ENCODE results near the gene SAP25. TPM values are rescaled to one million over a fixed set of nuclear protein-coding genes. Genes with fewer than 3 reads are reported as not detected.
A peak's percentile ranks its signal among the peaks of the same experiment; 100 is the strongest.

SAP25 gene
- total RNA-seq, 1 experiment from 2014 or later, result 4.4 TPM

DNA sequence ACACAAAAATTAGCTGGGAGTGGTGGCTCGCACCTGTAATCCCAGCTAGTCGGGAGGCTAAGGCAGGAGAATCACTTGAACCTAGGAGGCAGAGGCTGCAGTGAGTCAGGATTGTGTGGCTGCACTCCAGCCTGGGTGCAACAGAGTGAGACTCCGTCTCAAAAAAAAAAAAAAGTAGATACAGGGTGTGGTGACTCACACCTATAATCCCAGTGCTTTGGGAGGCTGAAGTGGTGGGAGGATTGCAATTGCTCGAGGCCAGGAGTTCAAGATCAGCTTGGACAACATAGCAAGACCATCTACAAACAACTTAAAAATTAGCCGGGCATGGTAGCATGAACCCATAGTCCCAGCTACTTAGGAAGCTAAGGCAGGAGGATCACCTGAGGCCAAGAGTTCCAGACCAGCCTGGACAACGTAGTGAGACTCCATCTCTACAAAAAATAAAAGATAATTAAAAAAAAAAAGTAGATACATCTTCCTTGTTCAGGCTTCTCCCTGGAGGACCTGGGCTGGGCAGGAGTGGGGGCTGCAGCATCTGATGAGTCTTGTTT is 40.7 kb upstream of the SAP25 start:
- no peak overlapping the region for H2AFZ ChIP-seq (ENCODE audit: low read depth, low read length, poor library complexity, severe bottlenecking)
- H3K9ac ChIP-seq (ENCODE audit: low read length), result no peak overlapping the region
- no peak for DNase-seq (ENCODE audit: low read depth, low spot score)
- intact Hi-C loops (cut with micrococcal nuclease), result no loop called here
- no peak for TF ChIP-seq EZH2phosphoT487 (IDR thresholded peaks at IDR 0.05; ENCODE audit: borderline replicate concordance)
- TF ChIP-seq TCF7L2 (IDR thresholded peaks at IDR 0.05; ENCODE audit: borderline replicate concordance, extremely low read depth, insufficient read depth, insufficient read length), result no peak
- TF ChIP-seq POLR2AphosphoS5 (IDR thresholded peaks at IDR 0.05; ENCODE audit: low read depth, low read length), result no peak
- TF ChIP-seq, protein P1, sequence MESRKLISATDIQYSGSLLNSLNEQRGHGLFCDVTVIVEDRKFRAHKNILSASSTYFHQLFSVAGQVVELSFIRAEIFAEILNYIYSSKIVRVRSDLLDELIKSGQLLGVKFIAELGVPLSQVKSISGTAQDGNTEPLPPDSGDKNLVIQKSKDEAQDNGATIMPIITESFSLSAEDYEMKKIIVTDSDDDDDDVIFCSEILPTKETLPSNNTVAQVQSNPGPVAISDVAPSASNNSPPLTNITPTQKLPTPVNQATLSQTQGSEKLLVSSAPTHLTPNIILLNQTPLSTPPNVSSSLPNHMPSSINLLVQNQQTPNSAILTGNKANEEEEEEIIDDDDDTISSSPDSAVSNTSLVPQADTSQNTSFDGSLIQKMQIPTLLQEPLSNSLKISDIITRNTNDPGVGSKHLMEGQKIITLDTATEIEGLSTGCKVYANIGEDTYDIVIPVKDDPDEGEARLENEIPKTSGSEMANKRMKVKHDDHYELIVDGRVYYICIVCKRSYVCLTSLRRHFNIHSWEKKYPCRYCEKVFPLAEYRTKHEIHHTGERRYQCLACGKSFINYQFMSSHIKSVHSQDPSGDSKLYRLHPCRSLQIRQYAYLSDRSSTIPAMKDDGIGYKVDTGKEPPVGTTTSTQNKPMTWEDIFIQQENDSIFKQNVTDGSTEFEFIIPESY (IDR thresholded peaks at IDR 0.05; ENCODE audit: extremely low read depth, insufficient replicate concordance, low read length), result no peak
- TF ChIP-seq, protein P2, sequence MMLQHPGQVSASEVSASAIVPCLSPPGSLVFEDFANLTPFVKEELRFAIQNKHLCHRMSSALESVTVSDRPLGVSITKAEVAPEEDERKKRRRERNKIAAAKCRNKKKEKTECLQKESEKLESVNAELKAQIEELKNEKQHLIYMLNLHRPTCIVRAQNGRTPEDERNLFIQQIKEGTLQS (IDR thresholded peaks at IDR 0.05), result no peak
- no peak for TF ChIP-seq CBX3 (IDR thresholded peaks at IDR 0.05; ENCODE audit: low read depth)
- TF ChIP-seq, protein P3, sequence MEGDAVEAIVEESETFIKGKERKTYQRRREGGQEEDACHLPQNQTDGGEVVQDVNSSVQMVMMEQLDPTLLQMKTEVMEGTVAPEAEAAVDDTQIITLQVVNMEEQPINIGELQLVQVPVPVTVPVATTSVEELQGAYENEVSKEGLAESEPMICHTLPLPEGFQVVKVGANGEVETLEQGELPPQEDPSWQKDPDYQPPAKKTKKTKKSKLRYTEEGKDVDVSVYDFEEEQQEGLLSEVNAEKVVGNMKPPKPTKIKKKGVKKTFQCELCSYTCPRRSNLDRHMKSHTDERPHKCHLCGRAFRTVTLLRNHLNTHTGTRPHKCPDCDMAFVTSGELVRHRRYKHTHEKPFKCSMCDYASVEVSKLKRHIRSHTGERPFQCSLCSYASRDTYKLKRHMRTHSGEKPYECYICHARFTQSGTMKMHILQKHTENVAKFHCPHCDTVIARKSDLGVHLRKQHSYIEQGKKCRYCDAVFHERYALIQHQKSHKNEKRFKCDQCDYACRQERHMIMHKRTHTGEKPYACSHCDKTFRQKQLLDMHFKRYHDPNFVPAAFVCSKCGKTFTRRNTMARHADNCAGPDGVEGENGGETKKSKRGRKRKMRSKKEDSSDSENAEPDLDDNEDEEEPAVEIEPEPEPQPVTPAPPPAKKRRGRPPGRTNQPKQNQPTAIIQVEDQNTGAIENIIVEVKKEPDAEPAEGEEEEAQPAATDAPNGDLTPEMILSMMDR (IDR thresholded peaks at IDR 0.05 in 2 of 3, conservative IDR thresholded peaks at IDR 0.05 in 1 of 3; ENCODE audit: borderline replicate concordance in 1 of 3, insufficient read depth in 1 of 3, low read depth in 2 of 3, low read length in 2 of 3), result no peak
- TF ChIP-seq RAD21 (IDR thresholded peaks at IDR 0.05; ENCODE audit: low read depth), result no peak
- peaks cover 3 to 35% of the 10 kb centered on the region in 2 experiments for H3K4me1 ChIP-seq (ENCODE audit: control insufficient read depth in 1 of 2, insufficient read depth in 2 of 2, low read length in 2 of 2)
- H4K20me1 ChIP-seq (ENCODE audit: insufficient read depth), result no peaks in the 10 kb centered on the region
- no TSS peak for BruUV-seq (replicated peaks)
- peaks cover 0 to 2% of the 10 kb centered on the region in 2 experiments; a peak in 1 of 4 replicates for H3K36me3 ChIP-seq (ENCODE audit: control insufficient read depth in 1 of 2, insufficient read depth in 2 of 2, low read length in 2 of 2)
- H3K4me3 ChIP-seq (replicated peaks in 1 of 2; ENCODE audit: low read depth in 1 of 2, low read length in 2 of 2), result no peak overlapping the region
- ChIA-PET POLR2A (interaction anchor here (3.2 kb wide), 1 partner anchor 29 kb away, joined by 23 read pairs; the partner anchor contains the start of genes FBXO24 and LRCH4), RAD21 (ENCODE audit: low non-redundant PET in 1 of 2, low total read pairs in 2 of 2, uncharacterized antibody in 2 of 2, unreplicated experiment in 2 of 2) (no interaction called here), CTCF (interaction anchor here (1.6 to 2.5 kb wide), 3 partner anchors 15 to 91 kb away, joined by 4 to 12 read pairs (median 6); partner anchors contain the start of gene POP7)
- H3K79me2 ChIP-seq (ENCODE audit: insufficient read depth, low read length), result no peaks in the 10 kb centered on the region
- H3K27me3 ChIP-seq (ENCODE audit: insufficient read depth, low read length), result no peaks in the 10 kb centered on the region
- peak overlapping the region; percentile 97; the same call in 1 of the 2 replicates for H3K4me2 ChIP-seq (ENCODE audit: low read length)
- ATAC-seq, result no peak
- no peaks in the 10 kb centered on the region for H3K9me2 ChIP-seq (ENCODE audit: insufficient read depth)
- no peaks in the 10 kb centered on the region for H3K9me3 ChIP-seq (ENCODE audit: control insufficient read depth in 1 of 2, insufficient read depth in 1 of 2, low read depth in 1 of 2, low read length in 2 of 2)
- H3K27ac ChIP-seq (ENCODE audit: low read depth, low read length), result no peak overlapping the region

Measured in HCT116 (cell line).